Muscle of back (tissue), 11 donors: Measurements from ENCODE around the gene DHRS7C. TPM values are rescaled to one million over a fixed set of nuclear protein-coding genes. Genes with fewer than 3 reads are reported as not detected.
"Not testable (repeated sequence)": the region's sequence is repeated elsewhere in the genome, so short reads cannot be mapped to it uniquely, and the experiment has no call there.

Source experiments
- DNase-seq, 3 donors: peaks; one replicate each; pipeline versions ENCODE4 v3.0.0 to v3.0.0-alpha.2; 2013
- polyA plus RNA-seq, 10 donors: library from polyadenylated mRNA; unstranded; fragments of 120-200 nt; gene quantifications; one replicate each; pipeline ENCODE4 v1.2.1, GENCODE V29; 2013; ENCODE audit not compliant: insufficient read length in 10 of 10

The DHRS7C gene
- polyA plus RNA-seq, 10 donors, result 41.5 to 99.6 (median 88.4) TPM

DNA sequence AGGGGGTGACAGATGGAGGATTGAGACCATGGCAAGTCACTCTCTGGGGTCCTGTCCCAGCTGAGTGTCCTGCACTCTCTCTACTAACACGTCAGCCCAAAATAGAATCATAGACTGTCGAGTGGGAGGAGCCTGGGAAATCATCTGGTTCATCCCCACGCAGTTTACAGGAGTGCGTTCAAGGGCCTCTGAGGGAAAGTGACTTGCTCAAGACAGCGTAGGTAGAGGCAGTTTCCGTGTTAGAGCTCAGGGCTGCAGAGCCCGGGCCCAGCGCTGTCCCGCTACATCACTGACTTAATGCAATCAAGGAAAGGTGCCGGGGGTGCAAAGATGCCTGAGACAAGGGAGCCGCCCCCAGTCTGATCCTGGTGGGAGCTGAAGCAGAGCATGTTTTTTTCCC, 20.1 kb upstream of the DHRS7C start:
- DNase-seq, result no peak

DNA sequence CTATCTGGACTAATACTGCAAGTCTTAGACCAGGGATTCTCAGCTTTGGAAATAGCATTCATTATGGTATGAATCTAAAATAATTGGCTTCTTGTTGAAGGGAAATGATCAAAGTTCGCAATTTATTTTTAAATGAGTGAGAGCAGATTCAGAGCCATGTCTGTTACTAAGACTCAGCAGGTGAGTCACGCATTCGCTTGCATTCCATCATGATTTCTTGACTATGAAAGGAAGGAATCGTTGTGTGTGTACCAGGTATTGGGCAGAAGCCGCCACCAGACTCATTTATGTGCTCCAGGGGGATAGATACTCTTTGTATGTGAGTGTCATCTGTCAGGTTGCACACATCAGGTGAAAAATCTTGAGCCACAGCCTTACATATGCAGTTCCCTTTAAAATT, 19.7 kb upstream of the DHRS7C start:
- DNase-seq, result no peak

DNA sequence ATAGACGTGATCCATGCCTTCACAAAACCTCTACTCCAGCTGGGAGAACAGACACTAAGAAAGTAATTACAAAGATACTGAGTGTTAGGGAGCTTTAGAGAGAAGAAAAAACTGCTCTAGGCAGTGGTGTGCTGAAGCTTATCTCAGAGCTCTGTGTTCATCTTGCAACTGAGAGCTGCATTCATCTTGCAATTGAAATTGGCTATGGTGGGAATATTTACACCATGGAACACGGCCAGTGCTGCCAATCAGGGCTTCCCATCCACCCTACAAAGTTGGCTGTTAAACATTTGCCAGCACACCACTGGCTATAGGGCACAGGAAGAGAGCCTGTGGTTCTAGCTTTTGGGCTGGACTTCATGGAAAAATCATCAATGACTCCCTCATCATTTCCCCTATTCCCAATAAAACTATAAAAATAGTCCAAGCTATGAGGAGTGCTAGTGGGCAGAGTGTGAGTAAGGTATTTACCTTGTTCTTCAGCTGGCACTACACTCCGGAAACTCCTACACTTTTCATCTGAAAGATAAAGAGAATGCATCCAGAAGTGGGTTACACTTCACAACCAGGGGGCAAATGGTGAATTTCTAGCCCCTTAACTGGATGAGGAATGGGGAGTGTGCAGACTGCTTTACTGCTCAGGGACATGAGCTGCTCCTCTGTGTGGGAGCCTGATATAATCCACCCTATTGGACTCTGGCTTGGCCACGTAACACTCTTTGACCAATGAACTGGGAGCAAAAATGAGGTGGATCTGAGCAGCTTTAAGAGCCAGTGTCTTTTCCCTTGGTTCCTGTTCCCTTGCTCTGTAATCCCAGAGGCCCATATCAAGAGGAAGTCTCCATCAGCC, 18.9 kb upstream of the DHRS7C start:
- no peak for DNase-seq

DNA sequence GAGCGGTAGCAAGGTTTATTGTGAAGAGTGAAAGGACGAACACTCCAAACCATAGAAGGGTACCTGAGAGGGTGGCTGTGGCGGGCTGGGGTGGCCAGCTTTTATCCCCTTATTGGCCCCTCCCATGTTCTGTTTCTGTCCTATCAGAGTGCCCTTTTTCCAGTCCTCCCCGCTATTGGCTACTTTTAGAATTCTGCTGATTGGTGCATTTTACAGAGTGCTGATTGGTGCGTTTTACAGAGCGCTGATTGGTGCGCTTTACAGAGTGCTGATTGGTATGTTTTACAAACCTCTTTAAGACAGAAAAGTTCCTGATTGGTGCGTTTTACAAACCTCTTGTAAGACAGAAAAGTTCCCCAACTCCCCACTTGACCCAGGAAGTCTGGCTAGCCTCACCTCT, 18.0 kb upstream of the DHRS7C start:
- DNase-seq, result no peak

DNA sequence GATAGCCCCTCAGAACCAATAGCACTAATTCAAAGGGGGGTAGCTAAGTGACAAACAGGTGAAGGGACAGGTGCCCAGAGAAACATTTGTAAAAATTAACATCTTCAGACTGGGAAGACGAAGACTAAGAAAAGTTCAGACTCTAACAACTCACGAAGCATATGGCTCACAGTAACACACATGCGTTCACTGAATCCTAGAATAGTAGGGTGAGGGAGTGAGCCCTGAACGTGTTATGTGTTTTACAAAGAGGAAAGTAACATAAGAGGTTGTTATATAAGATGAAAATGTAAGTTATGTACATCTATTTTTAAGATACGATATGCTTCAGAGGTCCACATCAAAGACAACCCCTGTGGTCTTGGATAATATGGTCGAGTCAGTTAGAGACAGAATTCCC, 15.3 kb upstream of the DHRS7C start:
- no peak for DNase-seq

DNA sequence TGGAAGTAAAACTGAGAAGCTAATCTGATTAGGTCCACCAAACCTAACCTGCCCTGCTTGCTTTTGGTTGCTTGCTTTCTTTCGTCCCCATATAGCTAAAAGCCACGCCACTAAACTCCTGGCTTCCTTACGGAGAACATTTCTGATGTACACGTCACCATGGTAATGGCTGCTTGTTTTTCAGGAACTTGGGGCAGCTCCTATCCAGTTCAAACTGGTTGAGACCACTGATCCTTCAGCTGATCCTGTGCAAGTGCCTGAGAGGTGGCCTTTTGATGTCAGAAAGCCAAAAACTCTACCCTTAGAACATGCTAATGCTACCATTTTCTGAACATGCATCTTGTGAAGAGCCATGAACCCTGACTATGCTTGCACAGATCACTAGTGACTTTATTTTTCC, 14.4 kb upstream of the DHRS7C start:
- no peak for DNase-seq

DNA sequence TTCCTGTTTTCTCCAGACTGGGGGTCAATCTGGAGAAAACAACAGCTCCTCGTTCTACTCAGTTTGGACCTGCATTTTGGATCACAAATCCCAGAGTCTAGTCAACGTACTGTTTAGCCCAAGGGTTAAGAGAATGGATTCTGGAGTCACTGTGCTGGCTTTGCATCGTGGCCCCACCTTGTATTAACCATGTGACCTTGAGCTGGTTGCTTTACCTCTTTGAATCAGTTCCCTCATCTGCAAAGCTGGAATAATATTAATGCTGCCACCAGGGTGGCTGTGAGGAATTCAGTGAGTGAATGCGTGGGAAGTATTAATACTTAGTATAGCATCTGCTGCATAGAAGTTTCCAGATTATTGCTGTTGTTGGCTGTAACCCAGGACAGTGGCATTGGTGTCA, 11.3 kb upstream of the DHRS7C start:
- DNase-seq, result no peak

DNA sequence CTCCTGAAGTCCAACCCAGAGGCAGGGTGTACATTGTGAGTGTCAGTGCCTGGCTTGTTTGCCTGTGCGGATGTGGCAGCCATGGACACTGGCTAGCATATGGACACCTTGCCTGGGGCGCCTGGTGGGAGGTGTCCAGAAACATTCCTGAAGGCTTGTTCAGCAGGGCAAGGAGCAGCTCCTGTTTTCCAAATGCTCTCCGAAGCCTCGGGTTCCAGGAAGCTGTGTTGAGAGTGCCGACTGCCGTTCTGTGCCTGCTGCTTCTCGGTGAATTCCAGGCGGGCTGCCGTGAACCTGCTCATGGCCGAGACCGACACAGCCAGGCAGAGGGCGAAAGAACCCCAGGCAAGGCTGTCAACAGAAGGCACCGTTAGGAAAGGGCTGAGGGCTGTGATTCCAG, 10.9 kb upstream of the DHRS7C start:
- DNase-seq, result no peak

DNA sequence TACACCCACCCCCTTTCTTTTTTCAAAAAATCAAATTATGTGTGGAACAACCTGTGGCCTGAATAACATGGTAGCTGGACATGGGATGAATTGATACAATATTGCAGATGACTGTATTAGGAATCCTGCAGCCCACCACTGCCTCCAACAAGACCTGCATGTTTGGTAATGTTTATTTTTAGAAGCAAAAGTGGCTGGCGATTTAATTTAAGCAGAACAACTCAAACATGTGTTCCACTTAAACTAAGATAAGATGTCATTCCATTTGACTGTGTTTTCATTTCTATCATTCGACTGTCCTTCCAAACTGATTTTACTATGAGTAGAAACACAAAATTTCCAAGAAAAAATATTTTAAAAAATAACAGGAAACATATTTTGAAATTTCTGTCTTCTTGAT, 10.1 kb upstream of the DHRS7C start:
- no peak for DNase-seq

DNA sequence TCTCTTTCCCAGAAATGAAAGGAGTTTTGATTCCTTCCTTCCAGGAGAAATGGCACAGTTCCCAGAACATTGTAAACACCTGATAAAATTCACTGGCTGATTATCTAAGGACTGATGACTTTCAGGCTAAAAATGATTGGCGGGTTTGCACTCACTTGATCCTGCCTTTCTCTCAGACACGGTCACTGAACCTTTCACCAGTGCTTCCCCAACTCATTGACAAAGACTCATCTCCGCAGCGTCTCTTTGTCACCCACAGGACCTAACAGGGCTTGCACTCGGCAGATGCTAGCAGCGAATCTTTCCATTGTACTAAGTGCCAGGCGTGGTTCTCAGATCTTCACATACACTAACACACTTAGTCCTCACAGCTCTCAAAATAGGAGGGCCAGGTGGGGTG, 7.3 kb upstream of the DHRS7C start:
- DNase-seq, result no peak

DNA sequence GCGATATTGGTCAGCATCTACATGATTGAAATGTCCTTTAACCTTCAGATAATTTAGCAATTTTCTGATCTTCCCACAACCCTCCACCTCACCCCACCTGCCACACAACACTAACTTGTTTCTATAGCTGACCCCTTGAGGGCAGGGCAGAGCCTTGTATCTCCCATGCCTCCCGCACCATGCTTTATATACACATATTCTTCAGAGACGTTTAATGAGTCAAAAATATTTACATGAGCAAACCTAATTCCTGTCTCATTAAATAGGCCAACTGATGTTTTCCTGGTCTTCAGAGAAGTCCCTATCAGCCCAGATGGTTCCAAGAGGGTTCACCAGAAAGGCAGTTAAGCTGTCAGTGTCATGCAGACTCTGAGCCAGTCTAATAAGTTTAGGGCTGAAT, 6.6 kb upstream of the DHRS7C start:
- DNase-seq, result no peak

DNA sequence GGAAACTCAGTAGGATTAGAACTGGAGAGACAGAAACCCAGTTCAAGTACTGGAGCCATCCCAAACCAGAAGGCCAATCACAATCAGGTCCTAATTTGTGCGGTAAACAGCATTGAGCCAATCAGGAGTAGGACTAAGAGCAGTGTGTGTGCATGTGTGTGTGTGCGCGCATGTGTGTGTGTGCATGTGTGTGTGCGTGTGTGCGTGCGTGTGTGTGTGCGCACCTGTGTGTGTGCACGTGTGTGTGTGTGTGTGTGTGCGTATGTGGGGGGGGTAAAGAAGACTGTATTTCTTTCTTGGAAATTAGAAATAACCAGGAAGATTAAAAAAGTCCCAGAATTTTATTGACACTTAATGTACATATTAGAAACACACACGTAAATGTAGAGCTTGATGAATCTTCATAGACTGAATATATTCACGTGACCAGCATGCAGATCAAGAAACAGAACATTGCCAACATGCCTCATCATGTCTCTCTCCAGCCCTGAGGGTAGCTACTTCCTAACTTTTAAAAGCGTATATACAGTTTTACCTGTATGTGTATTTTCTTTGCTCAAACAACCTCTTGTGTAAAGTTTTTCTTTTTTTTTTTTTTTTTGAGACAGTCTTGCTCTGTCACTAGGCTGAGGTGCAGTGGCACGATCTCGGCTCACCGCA, 919 bp upstream of the DHRS7C start:
- DNase-seq, result no peak

DNA sequence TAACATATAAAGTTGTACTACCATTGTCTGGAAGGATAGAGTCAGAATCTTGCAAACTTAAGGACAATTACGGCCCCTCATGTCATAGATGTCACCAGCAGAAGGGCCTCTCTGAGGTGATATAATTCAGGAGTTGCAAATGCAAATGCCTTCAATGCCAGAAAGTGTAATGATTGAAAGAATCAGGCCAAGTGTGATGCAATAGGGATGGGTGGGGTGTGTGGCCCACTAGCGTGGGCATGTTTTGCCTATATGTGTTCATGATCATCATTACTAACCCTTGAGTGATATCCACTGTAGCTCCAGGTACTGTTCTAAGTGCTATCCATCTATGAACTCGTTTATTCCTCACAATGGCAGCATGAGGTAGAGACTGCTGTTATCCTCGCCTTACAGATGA, 1.1 kb downstream of the DHRS7C start:
- DNase-seq, result no peak

DNA sequence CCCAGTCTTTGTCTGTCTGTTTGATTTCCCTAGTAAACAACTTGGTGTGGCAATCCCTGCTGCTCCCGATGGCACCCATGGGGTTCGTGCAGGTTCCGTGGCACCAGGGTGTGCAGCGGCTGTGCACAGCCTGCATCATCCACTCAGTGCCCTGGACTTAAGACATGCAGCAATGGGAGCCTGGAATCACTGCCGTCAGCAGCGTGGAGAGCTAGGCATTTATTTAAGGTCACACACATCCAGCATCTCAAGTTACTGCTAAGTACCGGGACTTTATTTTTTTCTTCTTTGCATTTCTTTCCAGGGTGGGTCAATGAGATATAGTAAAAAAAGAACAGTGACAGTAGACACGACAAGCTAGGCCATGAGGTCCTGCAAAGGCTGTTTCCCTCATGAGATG, 2.8 kb downstream of the DHRS7C start:
- peak in 1 of 3 donors; percentile 9 for DNase-seq

DNA sequence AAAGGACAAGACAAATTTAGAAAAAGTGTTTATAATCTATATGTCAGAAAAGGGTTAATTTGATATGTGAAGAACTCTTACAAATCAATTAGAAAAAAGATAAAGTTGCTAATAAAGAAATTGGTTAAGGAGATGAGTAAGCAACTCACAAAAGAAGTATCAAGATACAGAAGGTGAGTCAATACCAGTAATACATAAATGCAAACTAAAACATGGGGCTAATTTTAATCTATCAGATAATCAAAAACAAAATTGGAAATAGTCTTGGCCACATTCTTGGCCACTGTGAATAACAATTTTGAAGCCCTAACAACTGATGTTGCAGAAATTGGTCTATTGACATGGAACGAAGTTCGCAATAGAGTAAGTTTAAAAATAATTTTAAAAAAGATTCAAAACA, 6.8 kb downstream of the DHRS7C start:
- DNase-seq, result no peak

DNA sequence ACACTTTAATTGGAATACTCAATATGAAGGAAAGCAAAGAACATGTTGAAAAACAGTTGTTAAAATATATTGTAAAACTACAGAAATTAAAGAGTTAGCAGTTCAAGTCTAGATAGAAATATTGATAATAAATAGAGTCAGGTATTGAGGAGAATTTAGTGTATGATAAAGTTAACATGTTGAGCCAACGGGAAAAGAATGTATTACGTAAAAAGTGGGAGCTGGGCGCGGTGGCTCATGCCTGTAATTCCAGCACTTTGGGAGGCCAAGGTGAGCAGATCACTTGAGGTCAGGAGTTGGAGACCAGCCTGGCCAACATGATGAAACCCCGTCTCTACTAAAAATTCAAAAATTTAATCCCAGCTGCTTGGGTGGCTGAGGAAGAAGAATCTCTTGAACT, 7.9 kb downstream of the DHRS7C start:
- DNase-seq, result not testable (repeated sequence)

DNA sequence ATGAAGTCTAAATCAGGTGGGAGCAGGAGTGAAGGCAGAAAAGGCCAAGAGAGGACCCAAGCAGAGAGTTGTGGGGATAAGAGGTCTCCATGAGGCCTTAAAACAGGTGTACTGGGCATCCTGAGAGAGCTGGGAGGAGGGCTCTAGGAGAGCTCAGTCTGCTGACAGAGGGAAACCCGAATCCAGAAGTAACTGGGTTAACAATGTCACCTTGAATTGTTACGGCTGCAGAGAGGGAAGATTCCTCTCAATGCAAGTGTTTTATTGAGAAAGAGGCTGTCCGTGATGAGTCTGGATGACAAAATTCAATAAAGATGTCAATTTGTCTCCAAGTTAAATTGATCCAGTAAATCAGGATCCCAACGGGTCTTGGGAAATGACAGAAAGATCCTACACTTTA, 8.3 kb downstream of the DHRS7C start:
- no peak for DNase-seq

DNA sequence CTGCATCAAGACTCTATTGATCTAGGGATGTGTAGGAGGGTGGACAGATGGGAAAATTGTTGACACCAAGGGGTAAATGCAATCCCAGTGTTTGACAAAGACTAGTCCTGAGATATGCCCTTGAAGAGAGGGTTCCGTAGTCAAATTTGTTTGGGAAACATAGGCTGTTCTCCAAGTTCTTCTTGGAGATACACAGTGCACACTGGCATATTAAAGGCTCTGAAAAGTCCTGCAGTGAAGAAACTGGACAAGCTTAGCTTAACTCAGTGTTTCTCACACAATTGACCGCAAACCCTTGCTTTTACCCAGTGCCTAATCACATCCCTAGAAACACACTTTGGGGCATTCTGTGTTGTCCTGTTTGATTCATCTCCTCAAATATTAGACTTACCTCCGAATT, 10.8 kb downstream of the DHRS7C start:
- no peak for DNase-seq

DNA sequence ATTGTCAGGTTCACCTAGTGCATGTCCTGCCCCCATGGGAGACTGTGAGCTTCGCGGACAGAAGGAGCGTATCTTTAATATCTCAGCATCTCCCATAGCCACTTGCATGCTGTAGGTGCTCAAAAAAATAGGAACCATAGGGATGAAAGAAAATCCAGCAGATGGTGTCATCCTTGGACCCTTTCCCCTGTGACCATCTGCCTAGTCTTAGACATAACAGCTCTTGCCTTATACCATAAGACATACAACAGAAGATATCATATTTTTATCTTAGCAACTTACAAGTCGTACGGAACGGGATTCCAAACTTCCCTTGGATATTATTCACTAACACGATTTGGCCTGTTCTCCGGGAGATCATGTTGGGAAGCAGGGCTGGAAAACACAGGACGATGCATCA, 14.5 kb downstream of the DHRS7C start:
- DNase-seq, result no peak

DNA sequence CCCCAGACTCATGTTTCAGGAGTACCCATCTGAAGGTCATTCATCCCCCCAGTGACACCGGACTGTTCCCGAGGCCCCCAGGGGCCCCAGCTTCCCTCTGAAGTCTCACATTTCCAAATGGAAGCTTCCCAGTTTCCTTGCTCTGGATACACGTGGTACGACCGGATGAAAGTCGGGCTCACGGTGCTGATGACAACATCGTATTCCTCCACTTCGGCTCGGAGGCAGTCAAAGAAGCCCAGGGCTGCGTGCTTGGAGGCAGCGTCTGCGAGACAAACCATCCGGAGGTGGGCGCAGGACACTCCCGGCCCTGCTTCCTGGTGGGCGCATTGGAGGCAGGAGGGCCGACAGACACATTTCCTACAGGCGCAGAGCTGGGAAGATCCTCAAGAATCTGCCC, 18.7 kb downstream of the DHRS7C start:
- no peak for DNase-seq

DNA sequence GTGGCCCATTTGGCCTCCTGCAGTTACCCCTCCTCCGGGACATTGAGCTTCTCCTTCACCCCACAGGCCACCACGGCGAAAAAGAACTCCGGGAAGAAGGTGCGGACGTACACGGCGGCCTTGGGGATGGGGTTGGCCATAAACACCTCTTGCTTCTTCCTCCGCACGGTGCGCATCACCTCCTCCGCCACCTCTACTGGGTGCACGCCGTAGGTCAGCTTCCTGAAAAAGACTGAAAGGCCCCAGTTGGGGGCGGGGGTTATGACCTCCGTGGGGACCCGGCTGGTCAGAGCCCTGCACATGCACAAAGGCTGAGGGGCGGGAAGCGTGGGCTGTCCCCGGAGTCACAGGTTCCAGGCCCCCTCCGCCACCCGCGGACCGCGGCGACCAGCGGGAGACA, 19.9 kb downstream of the DHRS7C start:
- no peak for DNase-seq

DNA sequence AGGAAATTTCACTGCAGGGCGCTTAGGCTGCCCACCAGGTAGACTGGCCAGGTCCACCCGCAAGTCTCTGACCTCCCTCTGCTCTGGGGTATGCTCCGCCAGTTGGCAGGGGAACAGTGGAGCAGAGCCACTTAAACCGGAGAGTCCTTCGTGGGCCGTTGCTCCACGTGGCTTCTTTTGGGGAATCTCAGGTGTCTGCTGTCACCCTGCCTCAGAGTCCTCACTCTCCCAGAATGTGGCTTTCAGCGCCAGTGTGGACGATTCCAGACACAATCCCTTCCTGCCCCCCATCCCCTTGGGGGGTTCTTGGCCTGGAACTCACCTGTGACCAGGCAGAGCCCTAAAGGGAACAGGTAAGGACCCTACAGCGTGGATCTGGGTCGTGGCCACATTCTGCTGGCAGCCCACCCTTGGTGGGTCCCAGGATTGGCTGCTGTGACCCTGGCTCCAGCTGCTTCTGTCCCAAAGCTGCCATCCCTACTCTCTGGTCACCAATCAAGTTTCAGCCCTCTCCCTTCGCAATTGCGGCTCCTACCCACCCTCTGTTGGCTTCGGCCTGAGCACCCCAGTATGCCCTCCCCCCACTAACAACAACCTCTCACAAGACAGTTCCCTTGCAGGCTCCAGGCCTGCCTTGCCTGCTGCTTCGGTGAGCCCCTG, 22.2 kb downstream of the DHRS7C start:
- no peak for DNase-seq

DNA sequence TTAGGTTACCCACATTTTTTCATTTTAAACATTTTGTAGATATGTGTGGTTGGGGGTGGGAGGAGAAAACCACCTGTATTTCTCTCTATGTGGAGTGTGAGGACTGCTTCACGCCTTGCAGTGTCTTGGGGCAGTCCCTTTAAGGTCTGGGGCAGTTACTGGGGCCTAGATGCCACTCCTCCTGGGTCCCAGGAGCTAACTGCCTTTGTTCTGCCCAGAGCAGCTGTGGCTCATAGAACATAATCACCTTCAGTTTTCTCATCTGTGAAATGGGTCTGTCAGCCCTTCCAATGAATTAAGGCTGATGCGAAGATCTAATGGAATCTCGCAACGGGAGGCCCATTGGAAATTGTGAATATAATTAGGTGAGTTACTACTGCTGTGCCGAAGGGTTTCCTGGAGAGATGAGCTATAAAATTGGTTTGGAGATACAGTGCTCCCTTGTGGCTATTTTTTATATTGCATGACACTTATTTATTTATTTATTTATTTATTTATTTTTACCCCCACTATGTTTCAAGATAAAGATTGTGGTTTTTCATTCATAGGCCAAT, 22.9 kb downstream of the DHRS7C start:
- peak in 1 of 3 donors; percentile 24 for DNase-seq
